ENCODE data around the gene RAB11FIP4.

DNA sequence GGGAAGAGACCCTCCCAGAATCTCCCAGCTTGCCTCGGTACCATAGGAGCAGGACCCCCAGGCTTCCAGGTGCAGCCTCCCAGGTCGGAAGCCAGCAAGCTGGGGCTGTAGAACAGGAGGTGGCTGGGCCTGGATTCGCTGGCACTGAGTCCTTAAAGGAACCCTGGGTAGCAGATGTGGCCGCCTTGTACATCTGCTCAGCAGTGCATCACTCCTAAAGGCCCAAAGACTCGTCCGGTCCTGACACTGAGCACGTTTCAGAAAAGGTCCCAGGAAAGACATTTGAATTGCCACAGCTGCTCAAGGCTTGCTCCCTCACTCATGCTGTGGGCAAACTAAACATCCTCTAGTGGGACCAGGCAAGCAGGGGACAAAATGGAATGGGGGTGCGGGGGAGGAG is 172.8 kb downstream of the RAB11FIP4 start:
- TF ChIP-seq, protein P1, sequence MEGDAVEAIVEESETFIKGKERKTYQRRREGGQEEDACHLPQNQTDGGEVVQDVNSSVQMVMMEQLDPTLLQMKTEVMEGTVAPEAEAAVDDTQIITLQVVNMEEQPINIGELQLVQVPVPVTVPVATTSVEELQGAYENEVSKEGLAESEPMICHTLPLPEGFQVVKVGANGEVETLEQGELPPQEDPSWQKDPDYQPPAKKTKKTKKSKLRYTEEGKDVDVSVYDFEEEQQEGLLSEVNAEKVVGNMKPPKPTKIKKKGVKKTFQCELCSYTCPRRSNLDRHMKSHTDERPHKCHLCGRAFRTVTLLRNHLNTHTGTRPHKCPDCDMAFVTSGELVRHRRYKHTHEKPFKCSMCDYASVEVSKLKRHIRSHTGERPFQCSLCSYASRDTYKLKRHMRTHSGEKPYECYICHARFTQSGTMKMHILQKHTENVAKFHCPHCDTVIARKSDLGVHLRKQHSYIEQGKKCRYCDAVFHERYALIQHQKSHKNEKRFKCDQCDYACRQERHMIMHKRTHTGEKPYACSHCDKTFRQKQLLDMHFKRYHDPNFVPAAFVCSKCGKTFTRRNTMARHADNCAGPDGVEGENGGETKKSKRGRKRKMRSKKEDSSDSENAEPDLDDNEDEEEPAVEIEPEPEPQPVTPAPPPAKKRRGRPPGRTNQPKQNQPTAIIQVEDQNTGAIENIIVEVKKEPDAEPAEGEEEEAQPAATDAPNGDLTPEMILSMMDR (IDR thresholded peaks at IDR 0.05), result no peak
- TF ChIP-seq POLR2A (IDR thresholded peaks at IDR 0.05), result no peak
